ENCODE data around the gene SLC16A3. TPM values are rescaled to one million over a fixed set of nuclear protein-coding genes. Genes with fewer than 3 reads are reported as not detected.
A peak's percentile ranks its signal among the peaks of the same experiment; 100 is the strongest.
"Not testable (repeated sequence)": the region's sequence is repeated elsewhere in the genome, so short reads cannot be mapped to it uniquely, and the experiment has no call there.

The SLC16A3 gene
- total RNA-seq, 1 experiment from 2014 or later: 355 TPM

DNA sequence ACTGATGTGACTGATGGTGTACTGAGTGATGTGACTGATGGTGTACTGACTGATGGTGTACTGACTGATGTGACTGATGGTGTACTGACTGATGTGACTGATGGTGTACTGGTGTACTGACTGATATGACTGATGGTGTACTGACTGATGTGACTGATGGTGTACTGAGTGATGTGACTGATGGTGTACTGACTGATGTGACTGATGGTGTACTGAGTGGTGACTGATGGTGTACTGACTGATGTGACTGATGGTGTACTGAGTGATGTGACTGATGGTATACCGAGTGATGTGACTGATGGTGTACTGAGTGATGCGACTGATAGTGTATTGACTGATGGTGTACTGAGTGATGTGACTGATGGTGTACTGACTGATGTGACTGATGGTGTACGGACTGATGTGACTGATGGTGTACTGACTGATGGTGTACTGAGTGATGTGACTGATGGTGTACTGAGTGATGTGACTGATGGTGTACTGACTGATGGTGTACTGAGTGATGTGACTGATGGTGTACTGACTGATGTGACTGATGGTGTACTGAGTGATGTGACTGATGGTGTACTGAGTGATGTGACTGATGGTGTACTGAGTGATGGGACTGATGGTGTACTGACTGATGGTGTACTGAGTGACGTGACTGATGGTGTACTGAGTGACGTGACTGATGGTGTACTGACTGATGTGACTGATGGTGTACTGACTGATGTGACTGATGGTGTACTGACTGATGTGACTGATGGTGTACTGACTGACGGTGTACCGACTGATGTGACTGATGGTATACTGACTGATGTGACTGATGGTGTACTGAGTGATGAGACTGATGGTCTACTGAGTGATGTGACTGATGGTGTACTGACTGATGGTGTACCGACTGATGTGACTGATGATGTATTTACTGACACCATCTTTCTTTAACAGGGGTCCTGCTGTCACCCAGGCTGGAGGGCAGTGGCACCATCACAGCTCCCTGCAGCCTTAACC is 31.4 kb downstream of the SLC16A3 start:
- not testable (repeated sequence) for DNase-seq (ENCODE audit: low read depth)

DNA sequence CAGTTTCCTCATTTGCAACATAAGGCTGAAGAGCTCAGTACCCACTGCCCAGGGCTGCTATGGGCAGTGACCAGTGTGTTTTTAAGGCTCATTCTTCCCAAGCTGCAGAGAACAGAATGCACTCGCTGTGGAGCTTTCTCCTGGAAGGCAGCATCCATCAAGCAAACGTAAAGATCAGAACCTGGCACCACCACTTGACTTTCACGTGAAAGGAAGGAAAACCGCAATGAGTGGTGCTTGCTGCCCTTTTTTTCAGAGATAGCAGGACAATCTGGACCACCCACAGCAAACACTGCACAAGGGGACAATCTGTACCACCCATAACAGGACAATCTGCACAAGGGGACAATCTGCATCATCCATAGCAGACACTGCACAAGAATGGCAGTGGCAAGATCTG is 33.5 kb downstream of the SLC16A3 start:
- DNase-seq (ENCODE audit: low read depth): no peak

DNA sequence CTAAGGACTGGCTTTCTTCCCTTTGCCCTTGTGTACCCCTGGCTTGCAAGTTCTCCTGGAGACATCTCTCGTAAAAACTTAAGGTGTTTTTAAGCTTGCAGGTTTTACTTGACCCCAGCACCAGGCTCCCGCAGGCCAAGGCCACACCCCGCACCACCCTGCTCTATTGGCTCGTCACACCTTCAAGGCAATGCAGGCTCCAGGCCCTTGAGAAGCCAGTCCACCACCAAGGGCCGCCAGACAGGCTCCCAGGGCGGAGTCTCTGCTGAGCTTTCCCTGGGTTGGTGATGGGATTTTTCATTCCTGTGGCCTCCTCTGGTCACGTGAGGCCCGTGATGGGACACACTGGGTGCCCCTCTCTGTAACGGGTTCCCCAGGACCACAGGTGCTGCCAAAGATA is 34.8 kb downstream of the SLC16A3 start:
- no peak for DNase-seq (ENCODE audit: low read depth)

DNA sequence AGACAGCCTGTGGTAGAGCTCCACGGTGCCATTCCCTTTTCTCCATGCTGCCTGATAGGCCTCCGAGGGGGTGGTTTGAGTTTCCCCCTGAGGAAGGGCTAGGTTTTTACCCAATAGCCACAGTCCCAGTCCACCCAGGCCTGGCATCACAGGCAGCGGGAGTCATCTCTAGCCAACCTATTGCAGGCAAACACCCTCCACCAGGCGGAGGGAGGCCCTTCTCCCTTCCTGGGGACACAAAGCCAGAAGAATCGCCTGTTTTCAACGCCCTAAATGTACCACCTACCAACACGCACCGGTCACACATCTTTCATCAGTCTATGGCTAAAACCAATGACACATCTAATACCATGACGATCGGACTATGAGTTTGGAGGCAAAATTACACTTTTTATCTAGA is 37.3 kb downstream of the SLC16A3 start:
- no peak for DNase-seq (ENCODE audit: low read depth)

DNA sequence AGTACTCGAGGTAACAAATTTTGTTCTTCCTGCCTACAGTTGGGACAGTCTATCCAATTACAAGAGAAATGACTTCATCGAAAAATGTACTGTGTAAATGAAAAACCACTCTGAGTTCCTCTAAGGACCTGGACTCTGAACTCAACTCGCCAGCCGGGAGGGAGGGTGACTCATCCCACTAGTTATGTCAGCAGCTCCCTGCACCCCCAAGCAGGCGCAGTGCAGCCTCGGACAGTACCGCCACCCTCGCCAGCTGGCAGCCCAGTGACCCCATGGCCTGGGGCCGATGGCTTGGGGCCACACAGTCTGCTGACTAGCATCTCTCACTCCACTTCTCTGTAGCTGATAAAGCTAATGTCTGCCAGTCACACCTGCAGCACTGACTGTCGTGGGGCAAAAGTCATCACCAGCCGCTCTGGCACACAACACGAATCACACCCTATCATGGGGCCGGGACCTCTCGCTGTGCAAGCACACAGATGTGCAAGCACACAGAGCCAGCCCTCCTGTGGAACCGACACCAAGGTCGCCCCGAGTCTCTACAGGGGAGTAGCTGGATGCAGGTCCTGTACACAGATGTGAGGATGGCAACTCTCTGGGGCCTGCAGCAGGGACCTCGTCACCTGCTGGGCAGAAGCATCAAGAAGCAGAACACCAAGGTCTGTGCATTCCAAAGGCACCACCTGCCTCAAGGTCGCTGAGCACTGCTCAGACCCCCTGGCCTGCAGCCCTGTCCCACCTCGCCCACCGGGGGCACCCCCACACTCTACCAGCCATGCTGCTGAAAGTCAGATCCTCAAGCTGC is 38.9 kb downstream of the SLC16A3 start:
- peak; percentile 90 for DNase-seq (ENCODE audit: low read depth)

DNA sequence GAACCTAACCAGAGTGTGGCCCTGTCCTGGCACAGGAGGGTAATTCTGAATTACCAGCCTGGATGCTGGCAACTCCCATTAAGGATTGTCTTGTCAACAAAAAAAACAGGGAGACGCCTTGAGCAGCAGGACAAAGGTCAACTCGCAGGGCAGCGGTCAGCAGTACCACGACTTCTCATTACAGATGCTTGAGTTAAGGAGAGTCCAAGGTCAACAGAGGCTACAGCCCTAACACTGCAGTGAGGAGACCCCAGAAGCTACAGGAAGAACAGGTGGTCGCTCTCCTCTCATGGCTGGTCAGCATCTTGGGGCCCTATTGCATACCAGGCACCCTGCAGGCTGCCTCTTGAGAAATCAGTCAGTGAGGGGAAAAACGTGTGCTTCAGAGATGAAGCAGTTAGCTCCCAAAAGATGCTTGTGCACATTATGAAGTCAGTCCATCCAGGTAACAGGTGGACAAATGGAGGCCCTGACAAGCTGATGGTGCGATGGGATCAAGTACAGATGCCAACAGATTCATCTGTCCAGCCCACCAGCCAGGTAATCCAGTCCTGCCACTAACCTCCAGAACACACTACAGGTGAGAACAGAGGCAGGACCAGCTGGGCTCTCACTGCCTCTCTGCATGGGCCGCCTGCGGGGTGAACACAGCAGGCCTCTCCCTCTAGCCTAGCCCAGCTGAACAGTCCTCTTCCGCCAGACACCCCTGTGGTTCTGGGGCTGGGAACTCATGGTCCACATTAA is 40.5 kb downstream of the SLC16A3 start:
- DNase-seq (ENCODE audit: low read depth): no peak

DNA sequence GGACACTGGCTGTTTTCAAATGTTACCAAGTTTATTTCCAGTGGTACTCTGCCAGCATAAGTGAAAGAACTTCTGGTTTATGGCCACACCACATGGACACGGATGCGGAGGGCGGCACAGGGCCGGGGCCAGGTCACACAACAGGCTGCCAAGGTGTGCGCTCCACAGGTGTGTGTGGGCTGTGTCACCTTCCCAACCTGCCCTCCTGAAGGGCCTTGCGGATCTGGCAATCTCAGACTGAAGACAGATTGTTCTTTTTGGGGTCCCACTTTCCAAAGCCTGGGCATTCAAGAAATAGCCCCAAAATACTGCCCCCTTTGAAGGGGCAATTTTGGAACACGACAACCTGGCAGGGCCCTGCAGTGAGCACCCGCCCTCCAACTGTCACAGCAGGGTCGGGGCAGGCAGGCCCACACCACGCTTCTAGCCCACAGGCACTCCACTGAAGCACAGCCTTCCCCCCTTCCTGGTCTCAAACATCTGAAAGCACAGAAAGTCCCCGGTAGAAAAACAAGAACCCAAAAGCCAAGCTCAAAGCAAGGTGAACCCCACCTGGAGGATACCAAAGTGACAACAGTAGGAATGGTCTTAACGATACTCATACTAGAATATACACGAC is 41.1 kb downstream of the SLC16A3 start:
- DNase-seq (ENCODE audit: low read depth): no peak

DNA sequence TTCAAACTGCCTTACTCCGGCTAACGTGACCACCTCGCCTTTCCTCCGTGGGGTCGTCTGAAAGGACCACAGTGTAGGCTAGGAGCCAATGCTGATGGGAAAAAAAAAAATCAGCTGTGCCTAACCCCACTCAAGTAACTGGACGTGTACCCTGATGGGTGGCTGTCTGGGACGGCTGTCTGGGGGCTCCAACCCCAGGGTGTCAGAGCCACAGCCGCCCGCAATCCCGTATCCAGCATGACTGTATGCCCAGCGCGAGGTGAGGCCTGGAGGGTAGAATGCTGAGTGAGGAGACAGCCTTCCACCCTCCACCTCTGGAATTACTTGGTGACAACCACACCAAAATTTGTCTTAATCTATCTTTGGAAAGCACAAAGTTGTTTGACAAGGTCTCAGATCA is 41.8 kb downstream of the SLC16A3 start:
- no peak for DNase-seq (ENCODE audit: low read depth)

DNA sequence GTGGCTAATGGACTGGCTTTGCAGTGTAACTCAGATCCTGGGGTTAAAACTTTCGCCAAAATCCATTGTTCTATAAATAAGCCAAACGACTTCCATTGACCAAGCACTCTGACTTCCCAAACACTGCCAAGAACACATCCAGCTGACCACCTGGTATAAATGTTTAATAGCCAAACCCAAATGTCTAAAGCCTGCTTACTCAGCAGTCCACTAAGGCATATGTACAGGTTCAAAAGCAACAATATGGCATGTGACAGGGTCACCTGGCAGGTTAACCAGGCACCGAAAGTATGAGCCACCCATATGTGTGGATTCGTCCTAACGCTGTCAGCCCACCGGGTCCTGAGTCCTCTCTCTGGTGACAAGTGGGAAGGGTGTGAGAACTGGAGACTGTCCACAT is 42.6 kb downstream of the SLC16A3 start:
- no peak for DNase-seq (ENCODE audit: low read depth)

DNA sequence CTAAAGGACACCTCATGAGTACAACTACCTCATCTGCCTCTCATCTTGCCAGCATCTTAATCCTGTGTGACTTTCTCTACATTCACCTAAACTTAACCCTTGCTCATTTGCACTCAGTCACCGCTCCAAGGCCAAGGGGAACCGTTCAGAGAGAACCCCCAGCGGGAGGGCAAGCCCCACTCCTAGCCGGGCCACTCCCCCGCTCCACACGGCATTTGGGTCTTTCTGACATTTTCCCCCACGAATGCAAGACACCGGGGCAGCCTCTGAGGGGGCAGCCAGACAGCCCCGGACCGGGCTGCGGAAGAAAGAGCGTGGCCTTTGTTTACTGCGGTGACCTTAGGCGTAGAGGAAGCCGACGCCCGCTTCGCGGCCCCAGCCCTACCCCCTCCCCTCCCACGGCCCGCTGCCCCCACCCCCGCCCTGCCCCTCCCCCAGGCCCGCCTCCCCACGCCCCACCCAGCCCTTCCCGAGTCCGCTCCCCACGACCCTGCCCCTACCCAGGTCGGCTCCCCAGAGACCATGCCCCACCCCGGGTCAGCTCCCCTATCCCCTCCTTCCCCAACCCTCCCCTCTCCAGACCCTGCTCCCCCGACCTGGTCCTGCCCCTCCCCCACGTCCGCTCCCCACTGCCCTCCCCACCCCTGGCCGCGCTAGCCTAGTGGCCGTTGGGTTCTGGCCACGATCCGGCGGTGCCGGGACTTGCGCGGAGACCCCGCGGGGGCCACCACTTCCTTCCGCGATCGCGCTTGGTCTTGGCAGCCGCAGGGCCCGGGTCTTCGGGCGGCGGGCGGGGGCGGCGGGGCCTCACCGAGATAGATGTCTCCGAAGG is 43.9 kb downstream of the SLC16A3 start:
- DNase-seq (ENCODE audit: low read depth): no peak

DNA sequence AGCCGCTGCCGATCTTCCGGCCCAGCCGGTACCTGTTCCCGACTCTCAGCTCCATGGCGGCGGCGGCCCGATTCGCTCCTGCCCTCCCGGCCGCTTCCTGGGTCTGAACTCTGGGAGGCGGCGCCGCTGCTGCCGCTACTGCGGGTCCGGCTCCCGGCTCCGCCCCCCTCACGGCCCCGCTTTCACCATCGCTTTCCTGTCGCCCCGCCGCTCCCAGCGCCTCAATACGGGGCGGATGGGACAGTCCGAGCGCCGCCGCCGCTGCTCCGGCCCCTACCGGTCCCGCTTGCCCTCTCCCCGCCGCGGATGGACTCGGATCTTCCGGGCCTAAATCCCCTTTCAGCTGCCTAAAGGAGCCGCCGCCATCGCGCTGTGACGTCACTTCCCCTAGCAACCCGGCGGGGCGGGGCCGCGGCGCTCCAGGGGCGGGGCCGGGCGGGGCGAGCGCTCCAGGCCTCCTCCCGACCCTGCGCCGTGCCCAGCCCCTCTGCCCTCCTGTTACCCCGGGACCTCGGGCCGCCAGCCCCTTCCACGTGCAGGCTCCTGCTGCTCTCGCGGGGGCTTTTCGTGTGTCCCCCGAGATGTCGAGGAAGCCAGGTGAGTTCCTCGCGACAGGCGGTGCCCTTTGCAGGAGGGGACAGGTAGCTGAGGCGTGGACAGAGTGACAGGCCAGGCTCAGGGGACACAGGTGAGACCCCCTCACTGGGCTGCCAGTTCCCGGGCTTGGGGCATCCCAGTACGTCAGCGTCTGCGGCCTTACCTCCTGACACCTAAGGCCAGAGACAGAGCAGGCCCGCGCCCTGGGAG is 44.7 kb downstream of the SLC16A3 start, which contains the start of gene CSNK1D:
TSS of gene CSNK1D (minus strand) at position 374 of the 807 bp plus-strand sequence. CDS start at position 55, 319 bp downstream.
- peak; percentile 75 for DNase-seq (ENCODE audit: low read depth)

DNA sequence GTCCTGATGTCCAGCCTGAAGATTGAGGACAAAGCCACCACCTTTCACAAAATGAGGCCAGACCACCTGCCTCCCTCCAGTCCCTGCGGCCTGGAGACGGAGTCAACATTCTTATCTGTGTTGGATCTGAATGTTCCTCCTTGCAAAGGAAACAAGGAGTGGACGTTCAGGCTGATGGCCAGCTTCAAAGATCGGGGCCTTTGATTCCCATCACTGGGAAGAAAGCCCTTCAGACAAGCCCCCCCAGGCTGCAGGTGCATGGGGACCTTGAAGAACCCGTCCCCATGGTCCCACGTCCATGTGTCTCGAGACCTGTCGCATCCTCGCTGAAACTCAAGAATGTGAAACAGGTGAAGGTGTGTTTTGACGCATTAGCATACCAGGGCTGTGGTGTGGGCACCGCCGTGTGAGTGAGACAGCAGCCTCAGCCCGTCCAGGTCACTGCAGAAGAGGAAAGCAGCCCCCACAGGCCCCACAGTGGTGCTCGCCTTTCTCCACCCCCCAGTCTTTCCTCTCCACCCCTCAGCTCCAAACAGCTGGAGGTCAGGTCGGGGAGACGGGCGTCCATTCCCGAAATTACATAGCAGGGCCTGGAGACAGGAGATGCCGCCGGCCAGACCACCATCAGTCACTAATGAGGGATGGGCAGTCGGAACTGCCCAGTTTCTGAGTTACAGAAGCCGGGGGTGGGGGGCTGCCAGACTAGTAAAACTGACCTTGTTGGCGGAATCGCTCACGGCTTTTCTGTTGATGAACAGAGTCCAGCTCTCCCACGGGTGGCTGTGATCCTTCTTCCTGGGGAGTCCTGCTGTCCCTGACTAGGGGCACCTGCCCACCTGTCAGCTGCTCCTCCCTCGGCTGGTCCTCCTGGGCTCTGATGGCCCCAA is 45.5 kb downstream of the SLC16A3 start:
- DNase-seq (ENCODE audit: low read depth): no peak

DNA sequence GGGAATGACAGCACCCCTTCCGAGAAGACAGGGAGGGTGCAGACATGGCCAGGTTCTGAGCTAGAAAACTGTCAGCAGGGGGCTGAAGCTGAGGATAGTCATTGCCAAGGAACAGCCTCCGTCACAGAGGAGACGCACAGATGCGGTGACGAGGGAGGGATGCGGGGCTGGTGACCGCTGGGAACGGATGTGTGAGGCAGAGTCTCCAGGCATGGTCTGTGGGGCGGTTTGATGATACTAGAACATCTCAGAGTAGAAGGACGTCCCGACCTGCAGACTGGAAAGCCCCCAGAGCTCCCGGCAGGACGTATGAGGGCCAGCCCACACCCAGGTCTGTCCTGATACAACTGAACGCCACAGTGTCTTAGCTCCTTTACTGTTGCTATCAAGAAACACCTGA is 46.5 kb downstream of the SLC16A3 start:
- no peak for DNase-seq (ENCODE audit: low read depth)

DNA sequence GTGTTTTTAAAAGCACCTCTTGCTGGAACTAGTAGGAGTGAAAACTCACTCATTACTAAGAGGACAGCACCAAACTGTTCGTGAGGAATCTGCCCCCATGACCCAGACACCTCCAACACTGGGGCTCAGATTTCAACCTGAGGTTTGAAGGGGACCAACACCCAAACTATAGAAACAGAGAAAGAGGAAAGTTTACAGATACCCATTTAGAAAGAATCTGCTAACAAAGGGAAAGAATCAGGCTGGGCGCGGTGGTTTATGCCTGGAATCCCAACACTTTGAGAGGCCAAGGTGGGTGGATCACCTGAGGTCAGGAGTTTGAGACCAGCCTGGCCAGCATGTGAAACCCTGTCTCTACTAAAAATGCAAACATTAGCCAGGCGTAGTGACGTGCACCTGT is 48.1 kb downstream of the SLC16A3 start:
- DNase-seq (ENCODE audit: low read depth): no peak

DNA sequence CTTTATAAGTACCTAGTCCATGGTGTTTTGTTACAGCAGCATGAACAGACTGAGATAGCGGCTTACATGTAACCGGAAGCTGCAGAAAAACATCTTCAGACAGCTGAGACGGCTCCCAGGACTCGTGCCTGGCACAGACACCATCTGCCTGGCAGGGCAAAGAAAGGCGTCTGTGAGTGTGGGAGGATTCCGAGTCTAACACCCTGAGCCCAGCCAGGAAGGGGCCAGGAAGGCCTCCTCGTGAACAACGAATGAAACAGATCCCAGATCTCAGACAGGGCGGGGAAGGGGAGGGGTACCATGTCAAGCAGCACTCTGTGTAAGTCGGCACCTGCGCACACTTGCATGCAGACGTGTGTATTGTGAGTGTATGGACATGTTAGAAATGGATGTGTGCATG is 49.0 kb downstream of the SLC16A3 start:
- no peak for DNase-seq (ENCODE audit: low read depth)

DNA sequence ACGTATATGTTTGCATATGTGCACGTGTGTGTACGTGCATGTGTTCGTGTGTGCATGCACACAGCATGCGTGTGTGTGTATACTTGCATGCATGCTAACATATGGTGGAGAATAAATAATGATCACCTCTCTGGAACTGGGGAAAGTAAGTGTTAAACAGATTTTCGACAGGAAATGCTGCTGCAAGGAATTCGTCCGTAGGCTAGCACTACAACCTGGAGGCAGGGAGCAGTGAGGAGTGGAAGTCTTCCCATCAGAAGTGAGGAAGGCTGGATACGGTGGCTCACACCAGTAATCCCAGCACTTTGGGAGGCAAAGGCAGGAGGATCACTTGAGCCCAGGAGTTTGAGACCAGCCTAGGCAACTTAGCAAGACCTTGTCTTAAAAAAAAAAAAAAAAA is 49.5 kb downstream of the SLC16A3 start:
- DNase-seq (ENCODE audit: low read depth): no peak

DNA sequence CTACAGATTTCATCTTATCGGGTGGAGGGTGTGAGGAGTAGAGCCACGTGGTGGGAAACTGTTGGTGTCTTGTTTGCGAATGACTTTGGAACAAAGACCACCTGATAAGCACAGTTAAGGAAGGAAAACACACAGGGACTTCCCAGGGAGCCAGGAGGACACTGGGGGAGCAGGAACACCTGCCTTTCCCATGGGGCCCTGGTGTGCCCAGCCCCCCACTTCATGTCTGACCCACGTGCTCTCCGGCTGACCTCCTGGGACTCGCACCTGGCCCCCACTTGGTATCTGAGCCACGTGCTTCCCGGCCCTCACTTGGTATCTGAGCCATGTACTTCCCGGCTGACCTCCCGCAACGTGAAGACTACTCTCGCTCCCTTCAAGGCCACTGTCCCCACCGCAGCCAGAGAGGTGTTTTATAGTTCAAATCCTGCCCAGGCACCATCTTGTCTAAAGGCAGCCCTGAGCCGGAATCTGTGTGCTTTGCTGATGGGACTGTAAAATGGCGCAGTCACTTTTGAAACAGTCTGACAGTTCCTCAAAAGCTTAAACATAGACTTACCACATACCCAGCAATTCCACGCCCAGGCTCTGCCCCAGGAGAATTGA is 50.0 kb downstream of the SLC16A3 start:
- DNase-seq (ENCODE audit: low read depth): no peak

DNA sequence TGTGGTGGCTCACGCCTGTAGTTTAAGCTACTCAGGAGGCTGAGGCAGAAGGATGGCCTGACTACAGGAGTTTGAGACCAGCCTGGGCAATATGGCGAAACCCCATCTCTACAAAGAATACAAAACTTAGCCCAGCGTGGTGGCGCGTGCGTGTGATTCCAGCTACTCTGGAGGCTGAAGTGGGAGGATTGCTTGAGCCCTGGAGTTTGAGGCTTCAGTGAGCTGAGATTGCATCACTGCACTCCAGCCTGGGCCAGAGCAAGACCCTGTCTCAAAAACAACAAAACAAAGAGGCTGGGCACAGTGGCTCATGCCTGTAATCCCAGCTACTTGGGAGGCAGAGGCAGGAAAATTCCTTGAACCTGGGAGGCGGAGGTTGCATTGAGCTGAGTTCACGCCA is 51.7 kb downstream of the SLC16A3 start:
- DNase-seq (ENCODE audit: low read depth): no peak

Measured in HT1080 (cell line).